Suppressor macrophage treated with lipopolysaccharide for 4 hours (primary cell): ENCODE measurements around the gene HSP90AB1.

Experiments
- DNase-seq: peaks from one replicate; pipeline ENCODE4 v3.0.0-alpha.2; 2020

The HSP90AB1 gene

DNA sequence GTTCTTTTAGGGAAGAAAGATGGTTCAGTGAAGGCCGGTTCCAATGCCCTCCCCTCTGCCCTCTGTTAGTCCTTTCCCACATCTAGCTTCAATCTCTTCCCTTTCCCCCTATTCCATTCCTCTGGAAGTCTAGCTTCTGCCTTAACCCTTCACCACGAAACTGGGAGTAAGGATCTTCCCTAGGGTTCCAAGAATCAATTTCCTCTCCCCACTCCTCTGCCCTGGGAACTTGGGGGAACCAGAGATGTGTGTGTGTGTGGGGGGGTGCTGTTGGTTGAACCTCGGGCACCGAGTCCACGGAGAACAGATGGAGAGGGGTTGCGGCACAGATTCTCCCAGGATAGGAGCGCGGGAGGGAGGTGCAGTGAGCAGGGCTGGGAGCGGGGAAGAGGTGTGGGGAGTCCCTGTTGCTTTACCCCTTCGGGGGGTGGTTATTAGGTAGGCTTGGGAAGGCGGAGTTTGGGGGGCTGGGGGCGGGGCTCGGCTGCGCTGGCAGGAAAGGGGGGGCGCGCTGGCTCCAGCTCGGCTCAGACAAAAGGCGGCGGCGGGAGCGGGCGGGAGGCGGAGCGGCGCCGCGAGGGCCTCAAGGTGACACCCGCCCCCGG lies 23.1 kb downstream of the HSP90AB1 start, which contains the start of gene TMEM151B:
Gene TMEM151B, plus strand, starts transcription at position 530 of the 605 bp plus-strand sequence. CDS start 293 bp downstream, outside the sequence.
- no peak for DNase-seq

- DNase-seq = no peak
These were observed 23.9 kb downstream of the HSP90AB1 start for GRCh38 chr6:44270526-44271405.

DNA sequence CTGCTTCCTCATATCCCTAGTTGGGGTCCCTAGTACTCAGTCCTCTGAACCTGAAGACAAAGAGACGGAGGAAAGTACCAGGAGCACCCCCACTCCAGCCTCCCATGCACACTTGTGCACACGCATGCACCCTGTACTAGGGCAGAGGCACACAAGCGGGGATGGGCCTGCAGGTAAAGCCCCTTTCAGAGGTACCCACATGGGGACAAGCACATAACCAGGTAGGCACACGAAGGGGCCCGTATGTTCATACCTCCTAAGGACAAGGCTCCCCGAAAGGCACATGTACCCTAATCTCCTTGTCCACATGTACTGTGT lies 24.5 kb downstream of the HSP90AB1 start:
- no peak for DNase-seq

- no peak for DNase-seq
These were observed 25.0 kb downstream of the HSP90AB1 start for GRCh38 chr6:44271914-44272313.

GRCh38 chr6:44272529-44272928 lies 25.6 kb downstream of the HSP90AB1 start:
- no peak for DNase-seq

DNA sequence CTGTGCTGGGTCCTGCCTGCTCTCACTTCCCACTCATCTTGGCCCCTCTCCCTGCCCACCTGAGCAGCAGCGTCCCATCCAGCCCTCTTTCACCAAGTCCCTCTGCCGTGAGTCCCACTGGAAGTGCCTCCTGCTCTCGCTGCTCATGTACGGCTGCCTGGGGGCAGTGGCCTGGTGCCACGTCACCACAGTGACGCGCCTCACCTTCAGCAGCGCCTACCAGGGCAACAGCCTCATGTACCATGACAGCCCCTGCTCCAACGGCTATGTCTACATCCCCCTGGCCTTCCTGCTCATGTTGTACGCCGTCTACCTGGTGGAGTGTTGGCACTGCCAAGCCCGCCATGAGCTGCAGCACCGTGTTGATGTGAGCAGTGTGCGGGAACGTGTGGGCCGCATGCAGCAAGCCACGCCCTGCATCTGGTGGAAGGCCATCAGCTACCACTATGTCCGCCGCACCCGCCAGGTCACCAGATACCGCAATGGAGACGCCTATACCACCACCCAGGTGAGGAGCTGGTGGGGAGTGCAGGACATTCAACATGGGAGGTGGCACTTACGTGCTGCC lies 26.2 kb downstream of the HSP90AB1 start:
- DNase-seq = no peak

GRCh38 chr6:44273617-44274016 lies 26.7 kb downstream of the HSP90AB1 start:
- DNase-seq = no peak

GRCh38 chr6:44275271-44275748 lies 28.4 kb downstream of the HSP90AB1 start:
- DNase-seq = no peak

GRCh38 chr6:44275749-44276648 lies 29.1 kb downstream of the HSP90AB1 start:
- no peak for DNase-seq

- no peak for DNase-seq
These were observed 30.1 kb downstream of the HSP90AB1 start for GRCh38 chr6:44276667-44277640.

DNA sequence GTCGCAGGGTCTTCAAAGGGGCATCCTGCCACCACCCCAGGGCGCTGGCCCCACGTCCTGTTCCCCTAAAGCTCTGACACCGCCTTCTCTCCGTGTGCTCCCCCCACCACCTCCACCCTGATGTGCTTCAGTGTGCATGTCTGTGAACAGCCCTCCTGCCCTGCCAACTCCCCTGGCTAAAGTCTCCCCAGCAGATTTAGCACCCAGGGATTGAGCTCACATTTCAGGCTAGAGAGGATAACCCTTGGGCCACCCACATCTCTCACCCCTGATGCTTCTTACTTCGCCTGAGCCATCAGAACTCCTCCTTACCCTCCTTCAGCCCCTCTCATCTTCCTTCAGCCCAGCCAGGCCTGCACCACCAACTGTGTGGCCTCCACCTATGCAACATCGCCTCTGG lies 30.9 kb downstream of the HSP90AB1 start:
- no peak for DNase-seq

- no peak for DNase-seq
These were observed 31.4 kb downstream of the HSP90AB1 start for GRCh38 chr6:44278315-44278714.

GRCh38 chr6:44278774-44279697 lies 32.1 kb downstream of the HSP90AB1 start:
- DNase-seq = peak; percentile 61

DNA sequence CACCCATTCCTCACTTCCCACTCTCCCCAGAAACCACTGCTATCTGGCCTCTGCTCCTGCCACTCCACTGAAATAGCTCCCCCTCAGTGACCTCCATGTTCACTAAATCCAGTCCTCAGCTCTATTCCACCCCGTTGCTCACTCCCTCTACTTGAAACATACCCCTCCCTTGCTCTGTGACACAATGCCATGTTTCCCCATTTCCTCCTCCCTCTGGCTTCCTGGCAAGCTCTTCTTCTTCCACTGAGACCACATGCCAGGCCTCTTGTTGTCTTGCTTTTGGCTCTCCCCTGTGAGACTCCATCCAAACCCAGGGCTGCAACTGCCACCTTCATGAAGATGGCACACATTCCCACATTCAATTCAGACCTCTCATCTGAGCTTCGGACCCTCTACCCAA lies 37.2 kb downstream of the HSP90AB1 start:
- peak; percentile 43 for DNase-seq

DNA sequence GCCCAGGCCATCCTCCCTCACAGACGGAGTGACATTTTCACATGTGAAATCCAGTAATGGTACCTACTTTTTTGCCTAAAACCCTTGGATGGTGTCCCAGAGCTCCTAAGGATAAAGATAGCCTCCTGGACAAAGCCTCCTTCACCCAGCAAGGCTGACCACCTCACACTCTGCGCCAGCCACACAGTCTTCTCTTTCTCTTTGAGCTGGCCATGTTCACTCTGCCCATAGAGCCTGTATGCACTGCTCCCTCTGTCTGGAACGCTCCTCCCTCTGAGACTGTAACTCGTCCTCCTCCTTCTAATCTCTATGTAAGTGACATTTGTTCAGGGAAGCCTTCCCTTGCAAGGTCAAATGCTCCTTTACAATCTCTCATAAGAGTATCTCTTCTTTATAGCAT lies 38.0 kb downstream of the HSP90AB1 start:
- DNase-seq = no peak

DNA sequence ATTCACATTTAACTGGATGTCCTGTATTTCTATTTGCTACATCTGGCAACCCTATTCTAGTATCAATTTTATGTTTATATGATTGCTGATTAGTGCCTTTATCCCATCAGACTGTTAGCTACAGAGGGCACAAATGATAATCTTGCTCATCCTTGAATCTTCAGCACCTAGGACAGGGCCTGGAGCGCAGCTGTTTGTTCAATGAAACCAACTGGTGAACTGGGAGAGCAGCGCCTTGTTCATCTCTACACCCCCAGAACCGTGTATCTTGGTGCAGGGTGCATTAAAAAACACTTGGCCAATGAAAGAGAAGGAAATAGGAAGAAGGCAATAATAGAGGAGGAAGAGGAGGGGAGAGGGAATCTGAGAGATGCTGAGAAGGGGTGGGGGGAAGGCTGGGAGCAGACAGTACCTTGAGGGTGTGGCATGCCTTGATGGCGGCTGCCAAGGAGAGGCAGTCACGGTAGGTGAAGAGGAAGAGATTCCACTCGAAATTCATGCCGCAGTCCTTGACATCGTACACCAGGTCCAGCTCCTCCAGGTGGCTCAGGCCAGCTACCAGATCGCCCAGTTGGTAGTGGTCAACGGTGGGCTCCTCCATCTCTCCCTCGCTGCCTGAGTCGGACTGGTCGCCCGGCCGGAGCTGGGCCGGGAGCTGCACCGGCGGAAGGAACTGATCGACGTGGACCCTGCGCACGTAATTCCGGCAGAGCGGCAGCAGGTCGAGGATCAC lies 38.8 kb downstream of the HSP90AB1 start:
- DNase-seq = no peak

DNA sequence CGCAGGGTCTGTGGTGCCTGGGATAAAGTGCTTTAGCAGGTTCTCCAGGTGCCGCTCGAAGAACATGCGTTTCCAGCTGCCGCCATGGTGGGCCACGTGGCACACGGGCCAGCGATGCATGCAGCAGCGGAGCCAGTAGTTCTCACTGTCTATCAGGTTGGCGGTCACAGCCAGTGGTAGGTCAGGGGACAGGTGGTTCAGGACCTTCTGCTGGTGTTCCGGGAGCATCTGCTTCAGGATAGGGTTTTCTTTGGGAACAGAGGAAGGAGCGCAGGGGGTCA lies 39.3 kb downstream of the HSP90AB1 start:
- no peak for DNase-seq

DNA sequence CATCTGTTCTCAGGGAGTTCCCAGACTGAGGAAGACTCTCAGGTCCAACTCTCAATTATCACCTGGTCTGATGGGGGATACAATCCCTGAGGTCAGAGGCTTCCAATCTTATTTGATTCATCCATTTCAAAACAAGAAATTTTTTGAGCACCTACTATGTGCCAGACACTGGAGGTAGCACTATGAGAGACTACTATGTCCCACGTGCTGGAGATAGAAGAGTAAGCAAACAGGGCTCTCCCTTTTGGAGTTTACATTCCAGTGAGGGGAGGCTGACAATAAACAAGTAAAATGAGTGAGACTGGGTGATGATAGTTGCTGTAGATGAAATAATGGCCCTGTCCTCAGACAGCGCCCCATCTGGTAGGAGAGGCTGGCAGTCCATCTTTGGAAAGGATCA lies 39.8 kb downstream of the HSP90AB1 start:
- no peak for DNase-seq

GRCh38 chr6:44289726-44290260 lies 42.9 kb downstream of the HSP90AB1 start:
- no peak for DNase-seq

DNA sequence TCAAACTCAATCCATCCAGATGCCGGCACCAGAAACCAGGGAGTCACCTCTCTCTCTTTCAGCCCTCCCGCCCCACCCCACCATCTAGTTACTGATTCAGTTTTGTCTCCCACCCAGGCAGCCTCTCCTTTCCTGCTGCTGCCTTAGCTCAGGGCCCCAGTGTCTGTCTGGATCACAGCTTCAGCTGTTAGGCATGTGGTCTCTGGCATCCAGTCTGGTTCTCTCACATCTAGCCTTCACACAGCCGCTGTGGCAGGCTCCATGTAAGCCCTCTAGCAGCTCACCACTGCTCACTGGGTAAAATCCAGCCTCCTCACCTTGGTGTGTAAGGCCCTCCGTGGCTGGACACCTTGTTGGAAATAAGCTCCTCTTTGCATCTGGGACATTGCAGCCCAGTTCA lies 44.9 kb downstream of the HSP90AB1 start:
- no peak for DNase-seq
